Germinal center (tissue), 1 donor: ENCODE measurements around the gene MYOG.

Experiments
- DNase-seq: peaks from one replicate; pipeline ENCODE4 v3.0.0; 2012; ENCODE audit warnings: mixed read lengths, low spot score

Gene MYOG

GRCh38 chr1:203085528-203086406 is at the start of gene MYOG:
TSS of gene MYOG (minus strand) at chr1:203086012. CDS start at chr1:203085961, 51 bp downstream.
- DNase-seq, result no peak

GRCh38 chr1:203133970-203134725 is 48.3 kb upstream of the MYOG start:
- DNase-seq, result no peak

DNA sequence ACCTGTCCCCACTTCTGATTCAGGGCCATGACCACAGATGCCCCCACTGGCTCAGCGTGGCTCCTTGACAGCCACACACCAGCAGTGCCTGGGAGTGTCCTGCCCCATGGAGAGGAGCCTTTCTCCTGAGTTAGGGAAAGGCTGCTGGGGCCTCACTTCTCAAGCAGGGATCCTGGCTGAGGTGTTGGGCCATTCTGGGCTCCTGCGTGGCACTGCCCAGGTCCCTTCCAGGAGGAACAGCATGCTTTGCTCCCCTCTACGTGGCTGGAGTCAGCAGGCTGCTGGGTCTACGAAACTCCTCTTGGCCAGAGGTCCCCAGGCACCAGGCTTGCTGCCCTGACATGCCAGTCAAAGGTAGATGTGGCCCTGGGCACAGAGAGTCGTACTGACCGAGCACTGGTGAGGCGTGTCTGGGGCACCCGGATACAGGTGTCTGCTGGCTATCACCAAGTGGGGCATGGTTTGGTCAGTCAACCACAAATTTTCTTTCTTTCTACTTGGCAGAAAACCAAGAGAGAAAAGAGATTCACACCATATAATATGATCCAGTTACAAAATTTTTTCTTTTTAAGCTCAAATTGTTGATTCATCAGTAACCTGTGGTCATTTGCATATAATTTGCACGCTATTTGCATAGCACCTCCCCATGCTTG is 45.9 kb upstream of the MYOG start:
- no peak for DNase-seq

GRCh38 chr1:203130358-203130985 is 44.7 kb upstream of the MYOG start:
- no peak for DNase-seq

- DNase-seq, result no peak
Observed at GRCh38 chr1:203129501-203130231, 43.9 kb upstream of the MYOG start.

GRCh38 chr1:203128716-203129500 is 43.1 kb upstream of the MYOG start:
- no peak for DNase-seq

GRCh38 chr1:203128431-203128715 is 42.6 kb upstream of the MYOG start:
- DNase-seq, result no peak

DNA sequence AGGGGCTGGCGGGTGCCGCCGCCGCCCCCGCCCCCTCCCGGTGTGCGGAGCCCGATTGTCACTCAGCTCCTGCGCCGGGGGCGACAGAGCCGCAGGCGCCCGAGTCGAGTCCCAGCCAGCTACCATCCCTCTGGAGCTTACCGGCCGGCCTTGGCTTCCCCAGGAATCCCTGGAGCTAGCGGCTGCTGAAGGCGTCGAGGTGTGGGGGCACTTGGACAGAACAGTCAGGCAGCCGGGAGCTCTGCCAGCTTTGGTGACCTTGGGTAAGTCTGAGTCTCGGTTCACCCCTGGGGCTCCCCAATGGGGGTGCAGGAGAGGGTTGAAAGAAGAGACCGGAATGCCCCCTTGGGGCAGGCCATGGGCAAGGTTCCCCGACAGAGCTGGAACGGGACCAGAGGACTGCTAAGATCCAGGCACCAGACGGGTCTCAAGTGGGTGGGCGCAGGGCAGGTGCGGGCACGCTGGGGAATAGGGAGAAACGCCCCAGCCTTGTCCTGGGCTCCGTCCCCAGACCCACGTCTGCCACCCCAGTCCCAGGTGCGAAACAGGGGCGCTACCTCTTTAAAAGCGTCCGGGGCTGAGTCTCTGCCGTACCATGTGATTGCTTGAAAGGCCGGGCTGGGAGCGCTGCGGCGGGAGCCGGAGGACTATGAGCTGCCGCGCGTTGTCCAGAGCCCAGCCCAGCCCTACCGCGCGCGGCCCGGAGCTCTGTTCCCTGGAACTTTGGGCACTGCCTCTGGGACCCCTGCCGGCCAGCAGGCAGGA is 42.0 kb upstream of the MYOG start, which contains the start of gene ADORA1:
ADORA1 (plus strand) TSS at position 61 of the 765 bp plus-strand sequence. CDS start 1,116 bp downstream, outside the sequence.
- no peak for DNase-seq

DNA sequence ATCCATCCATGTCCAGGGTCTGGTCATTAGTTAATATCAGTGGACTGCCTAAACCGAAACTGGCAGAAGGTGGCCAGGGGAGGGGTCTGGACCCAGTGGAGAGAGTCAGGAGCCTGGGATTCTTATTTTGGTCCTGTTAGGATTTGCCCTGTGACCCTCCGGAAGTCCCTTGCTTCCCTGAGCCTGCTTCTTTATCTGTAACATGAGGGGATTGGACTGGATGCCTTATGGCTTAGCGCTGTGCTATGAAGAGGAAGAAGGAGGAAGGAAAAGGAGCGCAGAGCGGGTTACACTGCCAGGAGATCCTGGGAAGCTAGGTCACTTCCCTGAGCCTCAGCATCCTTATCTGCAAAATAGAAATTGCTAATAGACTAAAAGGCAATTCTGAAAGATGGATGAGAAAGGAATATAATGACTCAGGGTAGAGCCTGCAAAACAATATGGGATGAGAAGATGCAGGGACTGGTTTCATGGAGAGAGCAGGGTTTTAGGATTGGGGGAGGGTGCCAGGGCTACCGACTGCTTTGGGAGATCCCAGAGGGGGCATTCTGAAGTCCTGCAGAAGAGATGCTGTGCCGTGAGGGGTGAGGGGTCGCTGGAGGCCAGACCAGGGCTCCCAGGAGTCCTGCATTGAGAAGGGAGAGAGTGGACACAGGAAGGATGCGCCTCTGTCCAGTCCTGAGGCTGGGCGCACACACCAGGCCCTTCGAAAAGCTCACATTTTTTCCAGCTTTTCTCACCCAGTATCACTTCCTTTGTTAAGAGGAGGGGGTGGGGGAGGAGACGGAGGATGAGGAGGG is 41.3 kb upstream of the MYOG start:
- DNase-seq, result no peak

DNA sequence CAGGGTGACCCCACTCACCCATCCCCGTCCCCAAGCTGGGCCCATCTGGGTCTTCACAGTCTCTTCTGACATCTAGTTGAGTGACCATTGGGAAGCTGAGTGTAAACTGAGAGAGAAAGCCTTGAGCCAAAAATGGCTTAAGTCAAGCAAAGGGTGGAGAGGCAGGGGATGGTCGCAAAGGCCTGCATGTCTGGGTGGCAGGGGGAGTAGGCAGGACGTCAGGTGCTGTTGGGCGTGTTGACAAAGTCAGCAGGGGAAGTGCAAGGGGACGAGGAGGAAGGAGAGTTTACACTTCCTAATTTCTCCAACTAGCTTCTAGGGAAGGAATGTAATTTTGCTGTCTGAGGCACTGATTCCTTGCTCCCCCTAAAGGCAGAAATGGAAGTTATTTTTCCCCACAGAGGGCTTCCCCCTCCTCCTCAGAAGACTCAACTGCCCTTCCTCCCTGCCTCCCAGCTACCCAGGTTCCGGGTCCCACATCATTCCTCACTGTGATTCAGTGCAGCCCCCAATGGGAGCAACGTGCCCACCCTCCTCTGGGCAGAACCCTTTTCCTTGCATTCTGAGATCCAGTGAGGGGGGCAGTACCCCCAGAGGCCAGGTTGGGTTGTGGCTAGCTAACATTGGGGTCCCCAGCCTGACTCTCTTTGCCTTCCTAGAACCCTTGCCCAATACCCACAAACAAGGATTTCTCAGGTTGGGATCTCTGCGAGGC is 40.5 kb upstream of the MYOG start:
- DNase-seq, result no peak

GRCh38 chr1:203124546-203125317 is 38.9 kb upstream of the MYOG start:
- DNase-seq, result no peak

DNA sequence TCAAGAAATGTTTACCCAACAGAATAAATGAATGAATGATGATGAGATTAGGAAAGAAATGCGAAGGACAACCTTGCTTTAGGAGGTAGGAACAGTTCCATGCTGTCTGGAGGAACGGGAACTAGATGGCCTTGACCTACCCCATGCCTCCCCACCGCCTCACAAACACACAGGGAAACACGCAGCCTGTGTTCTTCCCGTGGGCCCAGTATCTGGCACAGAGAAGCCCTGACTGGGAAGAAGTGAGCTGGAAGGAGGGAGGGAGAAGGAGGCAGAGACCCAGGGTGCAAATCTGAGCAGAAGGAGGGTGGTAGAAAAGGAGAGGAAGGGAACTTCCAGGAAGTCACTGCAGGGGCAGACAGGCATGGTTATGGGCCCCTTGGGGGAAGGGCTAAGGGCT is 38.2 kb upstream of the MYOG start:
- DNase-seq, result no peak

GRCh38 chr1:203122159-203122558 is 36.3 kb upstream of the MYOG start:
- DNase-seq, result no peak

DNA sequence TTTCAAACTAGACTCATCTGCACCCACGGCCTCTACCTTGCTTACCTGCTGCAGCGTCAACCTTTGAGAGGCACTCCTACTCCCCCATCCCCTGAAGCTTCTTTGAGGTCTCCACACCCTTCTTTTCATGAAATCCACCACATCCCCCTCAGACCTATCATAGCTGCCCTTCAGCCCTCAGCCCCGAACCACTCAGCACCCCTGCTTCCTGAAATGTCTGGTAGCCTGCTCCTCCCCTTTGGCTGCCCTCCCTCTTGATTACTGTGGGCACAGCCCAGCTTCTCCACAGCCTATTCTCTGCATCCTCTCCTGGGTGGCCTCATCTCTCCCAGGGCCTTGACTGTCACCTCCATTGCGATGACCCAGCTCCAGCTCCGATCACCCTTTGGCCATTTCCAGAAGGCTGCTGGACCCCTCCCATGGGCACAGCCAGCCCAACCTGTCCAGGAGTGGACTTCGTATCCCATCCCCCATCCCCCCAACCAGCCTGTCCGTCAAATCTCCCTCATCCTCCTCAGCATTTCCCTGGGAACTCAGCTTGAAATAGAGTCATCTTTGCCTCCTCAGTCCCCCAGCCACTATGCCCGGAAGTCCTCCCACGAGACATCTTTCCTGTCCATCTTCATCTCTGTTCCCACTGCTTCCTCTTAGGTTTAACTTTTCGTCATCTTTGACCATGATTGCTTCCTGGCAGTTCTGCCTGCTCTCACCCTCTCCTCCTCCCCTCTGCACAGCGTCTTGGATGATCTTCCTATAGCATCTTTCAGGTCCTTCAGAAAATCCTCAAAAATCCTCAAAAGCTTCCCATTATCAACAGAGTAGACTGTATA is 35.6 kb upstream of the MYOG start:
- no peak for DNase-seq

DNA sequence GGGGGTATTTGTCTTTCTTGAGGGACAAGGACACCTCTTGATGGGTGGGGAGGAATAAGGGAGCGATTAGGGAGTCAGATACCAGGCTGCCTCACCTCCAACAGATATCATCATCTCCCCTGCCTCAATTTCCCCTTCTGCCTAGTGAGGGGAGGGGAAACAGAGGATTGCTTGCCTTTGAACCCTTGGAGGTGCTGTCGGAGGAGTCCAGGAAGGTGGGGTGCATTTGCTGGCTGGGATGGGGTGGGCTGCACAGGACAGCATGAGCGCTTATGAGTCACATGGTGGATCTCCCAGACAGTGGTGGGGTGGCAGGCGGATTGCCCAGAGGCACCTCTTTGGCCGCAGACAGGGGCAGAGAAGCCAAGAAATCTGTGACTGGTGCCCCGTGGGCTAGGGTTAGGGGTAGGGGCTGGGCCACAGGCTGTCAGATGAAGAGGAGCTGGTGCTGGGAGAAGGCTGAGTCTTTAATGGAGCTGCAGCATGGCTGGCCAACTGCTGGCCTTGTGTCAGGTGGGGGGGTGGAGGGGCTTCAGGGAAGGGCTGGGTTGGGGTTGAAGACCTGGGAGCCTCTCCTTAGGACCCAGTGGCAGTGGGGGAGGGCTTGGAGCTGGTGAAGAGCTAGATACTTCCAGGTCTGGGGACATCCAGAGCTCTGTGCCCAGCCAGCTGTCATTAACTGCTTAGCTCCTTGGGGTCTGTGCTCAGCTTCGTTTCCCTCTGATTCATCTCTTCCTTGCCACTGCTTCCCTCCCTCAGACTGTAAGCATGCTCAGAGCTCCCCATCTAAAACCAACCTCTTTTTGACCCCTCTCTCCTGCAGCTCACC is 34.7 kb upstream of the MYOG start:
- DNase-seq, result no peak
